Prostate gland (tissue), 2 donors: ENCODE measurements around the gene EXOSC5. TPM values are rescaled to one million over a fixed set of nuclear protein-coding genes. Genes with fewer than 3 reads are reported as not detected.
A peak's percentile ranks its signal among the peaks of the same experiment; 100 is the strongest.

Experiments
- DNase-seq: peaks from one replicate; pipeline ENCODE4 v3.0.0-alpha.2; 2019; ENCODE audit warnings: low spot score
- H3K27ac ChIP-seq, 2 donors: fragments of 200-600 bp; sonication (generic); 2 replicates each; pipeline ENCODE4 v1.5.1; 2017 to 2019
- H3K27me3 ChIP-seq: fragments of 200-600 bp; sonication (generic); replicated peaks from 2 replicates; pipeline ENCODE4 v1.5.1; 2019; ENCODE audit not compliant: insufficient read depth
- H3K36me3 ChIP-seq, 2 donors: fragments of 200-600 bp; sonication (generic); 1 replicate in 1 of 2; 2 replicates in 1 of 2; pipeline versions ENCODE4 v1.5.1 to v1.8.1; 2017 to 2019
- H3K4me1 ChIP-seq: fragments of 200-600 bp; sonication (generic); replicated peaks from 2 replicates; pipeline ENCODE4 v1.5.1; 2019
- H3K4me3 ChIP-seq, 2 donors: fragments of 200-600 bp; sonication (generic); 2 replicates each; pipeline ENCODE4 v1.5.1; 2017 to 2019
- H3K9me3 ChIP-seq: fragments of 200-600 bp; sonication (generic); 2 replicates; pipeline ENCODE4 v1.5.1; 2017
- CTCF ChIP-seq, 4 experiments: fragments of 200-600 bp in 2 of 4; fragments of 450-650 bp in 2 of 4; sonication (generic) in 2 of 4; IDR thresholded peaks; 1 replicate in 3 of 4; 2 replicates in 1 of 4; pipeline ENCODE4 v1.5.1; 2016 to 2019; ENCODE audit warnings: antibody characterized with exemption in 4 of 4, mild to moderate bottlenecking in 2 of 4, moderate library complexity in 2 of 4
- POLR2A ChIP-seq: fragments of 450-650 bp; IDR thresholded peaks from one replicate; pipeline ENCODE4 v1.6.1; 2016; ENCODE audit warnings: antibody characterized with exemption, mild to moderate bottlenecking
- POLR2AphosphoS5 ChIP-seq: sonication (generic); formaldehyde crosslinking; IDR thresholded peaks from one replicate; pipeline ENCODE4 v1.6.1; 2017; ENCODE audit warnings: antibody characterized with exemption
- WGBS: methylation state at CpG from one replicate; pipeline ENCODE4 v1.1.5; 2018; 5-methylcytosine and 5-hydroxymethylcytosine counted together
- intact Hi-C: fragments of 100-400 bp; cut with DNase I; formaldehyde crosslinking; loops from one replicate; pipeline ENCODE4 v1.14.2; 2022
- total RNA-seq, 2 donors: library from RNA; depleted of rRNA; stranded (reverse); fragments of >200 nt; gene quantifications; one replicate each; pipeline ENCODE4 v1.1.0, GENCODE V29; 2016

EXOSC5 gene
- total RNA-seq, 2 donors from 2014 or later: 29.6 to 34.0 TPM

- intact Hi-C loops: no loop called here
- H3K4me1 ChIP-seq: peaks cover 4% of the 10 kb centered on the region
- DNase-seq: no peak
- no peaks in the 10 kb centered on the region for H3K27me3 ChIP-seq
- peak overlapping the region; percentile 78 to 88 for H3K27ac ChIP-seq
- no peak for TF ChIP-seq POLR2A
- TF ChIP-seq CTCF (IDR thresholded peaks at IDR 0.05): no peak
- TF ChIP-seq POLR2AphosphoS5: no peak
- no peaks in the 10 kb centered on the region for H3K9me3 ChIP-seq
- 57% methylated on average over 36 of the region's 36 CpGs for WGBS
- peak overlapping the region; percentile 31 to 34 for H3K4me3 ChIP-seq
- peaks cover 4 to 6% of the 10 kb centered on the region in 2 donors for H3K36me3 ChIP-seq
Measured at GRCh38 chr19:41426116-41426841, 29.1 kb upstream of the EXOSC5 start.

DNA sequence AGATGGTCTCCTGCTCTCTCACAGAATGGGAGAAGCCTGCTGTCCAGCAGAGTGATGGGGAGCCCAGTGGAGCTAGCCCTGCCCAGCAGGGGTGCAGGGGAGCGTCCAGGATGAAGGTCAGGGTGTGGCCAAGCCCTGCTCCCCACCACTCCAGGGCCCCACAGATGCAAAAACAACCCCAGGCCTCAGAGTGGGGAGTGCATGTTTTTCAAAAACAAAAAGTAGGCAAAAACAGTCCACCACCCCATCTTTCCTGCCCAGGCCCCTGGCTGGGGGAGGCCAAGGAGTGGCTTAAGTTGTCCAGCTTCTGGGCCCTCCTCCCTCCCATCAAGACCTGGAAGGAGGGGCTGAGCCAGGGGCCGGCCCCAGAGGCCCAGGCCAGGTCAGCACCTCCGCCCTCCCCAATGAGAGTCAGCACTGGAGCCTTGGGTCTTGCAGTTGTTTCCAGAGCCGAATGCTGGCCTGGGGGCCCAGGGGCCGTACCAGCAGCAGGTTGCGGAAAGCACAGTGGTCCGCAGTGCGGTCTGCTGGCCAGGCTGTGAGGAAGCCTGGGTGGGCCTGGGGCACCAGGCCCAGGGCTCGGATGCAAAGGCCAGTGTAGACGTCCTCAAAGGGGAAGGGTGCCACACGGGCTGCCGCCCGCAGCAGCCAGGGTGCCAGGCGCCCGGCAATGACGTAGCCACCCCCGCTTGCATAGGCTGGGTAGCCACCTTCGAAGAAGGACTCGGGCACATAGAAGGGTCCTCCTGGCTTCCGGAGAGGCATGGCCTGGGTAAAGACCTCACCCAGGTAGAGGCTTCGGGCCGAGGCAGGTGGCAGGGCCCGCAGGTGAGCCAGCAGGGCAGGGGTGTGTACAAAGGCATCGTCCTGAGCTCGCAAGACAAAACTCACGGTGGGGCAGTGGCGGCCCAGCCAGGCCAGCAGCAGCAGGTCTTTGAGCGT, 28.3 kb upstream of the EXOSC5 start:
- H3K9me3 ChIP-seq: no peaks in the 10 kb centered on the region
- DNase-seq: no peak
- no peak overlapping the region for H3K4me3 ChIP-seq
- H3K27ac ChIP-seq: no peak overlapping the region
- 90% methylated on average over 27 of the region's 28 CpGs for WGBS
- TF ChIP-seq CTCF (IDR thresholded peaks at IDR 0.05): no peak
- TF ChIP-seq POLR2AphosphoS5: no peak
- TF ChIP-seq POLR2A: no peak
- H3K36me3 ChIP-seq: peaks cover 4 to 6% of the 10 kb centered on the region in 2 donors
- no peaks in the 10 kb centered on the region for H3K27me3 ChIP-seq
- peaks cover 4% of the 10 kb centered on the region for H3K4me1 ChIP-seq
- intact Hi-C loops: no loop called here

GRCh38 chr19:41424335-41425173, 27.4 kb upstream of the EXOSC5 start:
- no peaks in the 10 kb centered on the region for H3K9me3 ChIP-seq
- no peak for TF ChIP-seq POLR2AphosphoS5
- no peak for TF ChIP-seq POLR2A
- no peak for TF ChIP-seq CTCF (IDR thresholded peaks at IDR 0.05)
- 80% methylated on average over 21 of the region's 21 CpGs for WGBS
- intact Hi-C loops: no loop called here
- DNase-seq: no peak
- no peak overlapping the region for H3K4me3 ChIP-seq
- H3K4me1 ChIP-seq: peaks cover 4% of the 10 kb centered on the region
- H3K36me3 ChIP-seq: peaks cover 6 to 11% of the 10 kb centered on the region in 2 donors
- no peak overlapping the region for H3K27ac ChIP-seq
- H3K27me3 ChIP-seq: no peaks in the 10 kb centered on the region

- Histone ChIP-seq H3K27me3 (no peaks in the 10 kb centered on the region), H3K4me1 (peaks cover 2% of the 10 kb centered on the region), H3K9me3 (no peaks in the 10 kb centered on the region), H3K4me3 (no peak overlapping the region), H3K36me3 (peaks cover 10 to 11% of the 10 kb centered on the region in 2 donors), H3K27ac (no peak overlapping the region)
- WGBS: 92% methylated on average over 12 of the region's 12 CpGs
- intact Hi-C loops: no loop called here
- DNase-seq: no peak
- TF ChIP-seq CTCF (IDR thresholded peaks at IDR 0.05) (no peak), POLR2AphosphoS5 (no peak), POLR2A (no peak)
Measured at GRCh38 chr19:41422955-41423354, 25.8 kb upstream of the EXOSC5 start.
